ENCODE data around the gene OR52R1.
"Not testable (repeated sequence)": the region's sequence is repeated elsewhere in the genome, so short reads cannot be mapped to it uniquely, and the experiment has no call there.

OR52R1 gene

GRCh38 chr11:4801316-4801715 is 2.9 kb downstream of the OR52R1 start:
- not testable (repeated sequence) for H3K9me3 ChIP-seq (ENCODE audit: control insufficient read depth, insufficient read depth, low read depth, low read length); H3K4me1 ChIP-seq (ENCODE audit: control insufficient read depth, insufficient read depth, low read length); H3K27ac ChIP-seq (ENCODE audit: low read depth, low read length); H3K9ac ChIP-seq (ENCODE audit: low read length); H3K27me3 ChIP-seq (ENCODE audit: control insufficient read depth, insufficient read depth, low read length); H3K4me3 ChIP-seq (ENCODE audit: low read depth, low read length); H3K36me3 ChIP-seq (ENCODE audit: control insufficient read depth, insufficient read depth, low read length)

- no peak overlapping the region for H3K9ac ChIP-seq (ENCODE audit: low read length)
- H3K4me3 ChIP-seq (ENCODE audit: low read depth, low read length), result no peak overlapping the region
- H3K27me3 ChIP-seq (ENCODE audit: control insufficient read depth, insufficient read depth, low read length), result peaks cover 3% of the 10 kb centered on the region; the same call in 1 of the 2 replicates
- H3K27ac ChIP-seq (ENCODE audit: low read depth, low read length), result no peak overlapping the region
- no peaks in the 10 kb centered on the region for H3K4me1 ChIP-seq (ENCODE audit: control insufficient read depth, insufficient read depth, low read length)
- H3K9me3 ChIP-seq (ENCODE audit: control insufficient read depth, insufficient read depth, low read depth, low read length), result no peaks in the 10 kb centered on the region
- no peaks in the 10 kb centered on the region for H3K36me3 ChIP-seq (ENCODE audit: control insufficient read depth, insufficient read depth, low read length)
These were observed 5.6 kb downstream of the OR52R1 start for GRCh38 chr11:4798427-4799183.

GRCh38 chr11:4797206-4797605 is 7.0 kb downstream of the OR52R1 start:
- H3K27ac ChIP-seq (ENCODE audit: low read depth, low read length), result no peak overlapping the region
- no peaks in the 10 kb centered on the region for H3K4me1 ChIP-seq (ENCODE audit: control insufficient read depth, insufficient read depth, low read length)
- no peaks in the 10 kb centered on the region for H3K36me3 ChIP-seq (ENCODE audit: control insufficient read depth, insufficient read depth, low read length)
- H3K27me3 ChIP-seq (ENCODE audit: control insufficient read depth, insufficient read depth, low read length), result peaks cover 3% of the 10 kb centered on the region; the same call in 1 of the 2 replicates
- H3K9me3 ChIP-seq (ENCODE audit: control insufficient read depth, insufficient read depth, low read depth, low read length), result no peaks in the 10 kb centered on the region
- H3K4me3 ChIP-seq (ENCODE audit: low read depth, low read length), result no peak overlapping the region
- no peak overlapping the region for H3K9ac ChIP-seq (ENCODE audit: low read length)

- Histone ChIP-seq H3K4me3 (ENCODE audit: low read depth, low read length) (no peak overlapping the region), H3K4me1 (ENCODE audit: control insufficient read depth, insufficient read depth, low read length) (no peaks in the 10 kb centered on the region), H3K27ac (ENCODE audit: low read depth, low read length) (no peak overlapping the region), H3K9me3 (ENCODE audit: control insufficient read depth, insufficient read depth, low read depth, low read length) (peaks cover 15% of the 10 kb centered on the region; the same call in 1 of the 2 replicates), H3K9ac (ENCODE audit: low read length) (no peak overlapping the region), H3K36me3 (ENCODE audit: control insufficient read depth, insufficient read depth, low read length) (no peaks in the 10 kb centered on the region), H3K27me3 (ENCODE audit: control insufficient read depth, insufficient read depth, low read length) (no peaks in the 10 kb centered on the region)
These were observed 21.7 kb downstream of the OR52R1 start for GRCh38 chr11:4782454-4782853.

GRCh38 chr11:4769838-4770237 is 34.3 kb downstream of the OR52R1 start, which contains the start of gene OR51F1:
OR51F1 (minus strand) TSS chr11:4769938; CDS start chr11:4769938, 0 bp downstream.
- H3K36me3 ChIP-seq (ENCODE audit: control insufficient read depth, insufficient read depth, low read length), result no peaks in the 10 kb centered on the region
- H3K4me1 ChIP-seq (ENCODE audit: control insufficient read depth, insufficient read depth, low read length), result no peaks in the 10 kb centered on the region
- no peak within 1 kb of the TSS for H3K4me3 ChIP-seq (ENCODE audit: low read depth, low read length)
- H3K27ac ChIP-seq (ENCODE audit: low read depth, low read length), result no peak within 1 kb of the TSS
- H3K9me3 ChIP-seq (ENCODE audit: control insufficient read depth, insufficient read depth, low read depth, low read length), result no peaks in the 10 kb centered on the region
- H3K27me3 ChIP-seq (ENCODE audit: control insufficient read depth, insufficient read depth, low read length), result no peaks in the 10 kb centered on the region
- no peak within 1 kb of the TSS for H3K9ac ChIP-seq (ENCODE audit: low read length)

GRCh38 chr11:4768094-4768493 is 36.1 kb downstream of the OR52R1 start:
- Histone ChIP-seq H3K27ac (ENCODE audit: low read depth, low read length) (no peak overlapping the region), H3K9ac (ENCODE audit: low read length) (no peak overlapping the region), H3K36me3 (ENCODE audit: control insufficient read depth, insufficient read depth, low read length) (no peaks in the 10 kb centered on the region), H3K27me3 (ENCODE audit: control insufficient read depth, insufficient read depth, low read length) (no peaks in the 10 kb centered on the region), H3K4me1 (ENCODE audit: control insufficient read depth, insufficient read depth, low read length) (no peaks in the 10 kb centered on the region), H3K9me3 (ENCODE audit: control insufficient read depth, insufficient read depth, low read depth, low read length) (no peaks in the 10 kb centered on the region), H3K4me3 (ENCODE audit: low read depth, low read length) (no peak overlapping the region)

GRCh38 chr11:4766420-4767043 is 37.6 kb downstream of the OR52R1 start:
- H3K4me1 ChIP-seq (ENCODE audit: control insufficient read depth, insufficient read depth, low read length), result no peaks in the 10 kb centered on the region
- H3K36me3 ChIP-seq (ENCODE audit: control insufficient read depth, insufficient read depth, low read length), result no peaks in the 10 kb centered on the region
- no peak overlapping the region for H3K4me3 ChIP-seq (ENCODE audit: low read depth, low read length)
- H3K27me3 ChIP-seq (ENCODE audit: control insufficient read depth, insufficient read depth, low read length), result no peaks in the 10 kb centered on the region
- no peak overlapping the region for H3K27ac ChIP-seq (ENCODE audit: low read depth, low read length)
- H3K9ac ChIP-seq (ENCODE audit: low read length), result no peak overlapping the region
- H3K9me3 ChIP-seq (ENCODE audit: control insufficient read depth, insufficient read depth, low read depth, low read length), result no peaks in the 10 kb centered on the region

- no peaks in the 10 kb centered on the region for H3K4me1 ChIP-seq (ENCODE audit: control insufficient read depth, insufficient read depth, low read length)
- no peak overlapping the region for H3K27ac ChIP-seq (ENCODE audit: low read depth, low read length)
- no peak overlapping the region for H3K4me3 ChIP-seq (ENCODE audit: low read depth, low read length)
- no peaks in the 10 kb centered on the region for H3K27me3 ChIP-seq (ENCODE audit: control insufficient read depth, insufficient read depth, low read length)
- no peaks in the 10 kb centered on the region for H3K36me3 ChIP-seq (ENCODE audit: control insufficient read depth, insufficient read depth, low read length)
- no peak overlapping the region for H3K9ac ChIP-seq (ENCODE audit: low read length)
- H3K9me3 ChIP-seq (ENCODE audit: control insufficient read depth, insufficient read depth, low read depth, low read length), result no peaks in the 10 kb centered on the region
These were observed 41.1 kb downstream of the OR52R1 start for GRCh38 chr11:4763096-4763495.
